NCI-H1048 (cell line): ENCODE data around the gene AHCYL2.
A peak's percentile ranks its signal among the peaks of the same experiment; 100 is the strongest.
"Not testable (repeated sequence)": the region's sequence is repeated elsewhere in the genome, so short reads cannot be mapped to it uniquely, and the experiment has no call there.

Experiments
- DNase-seq: peaks from one replicate; lab custom pipeline; 2025; lab: John Stamatoyannopoulos, UW

AHCYL2 gene

DNA sequence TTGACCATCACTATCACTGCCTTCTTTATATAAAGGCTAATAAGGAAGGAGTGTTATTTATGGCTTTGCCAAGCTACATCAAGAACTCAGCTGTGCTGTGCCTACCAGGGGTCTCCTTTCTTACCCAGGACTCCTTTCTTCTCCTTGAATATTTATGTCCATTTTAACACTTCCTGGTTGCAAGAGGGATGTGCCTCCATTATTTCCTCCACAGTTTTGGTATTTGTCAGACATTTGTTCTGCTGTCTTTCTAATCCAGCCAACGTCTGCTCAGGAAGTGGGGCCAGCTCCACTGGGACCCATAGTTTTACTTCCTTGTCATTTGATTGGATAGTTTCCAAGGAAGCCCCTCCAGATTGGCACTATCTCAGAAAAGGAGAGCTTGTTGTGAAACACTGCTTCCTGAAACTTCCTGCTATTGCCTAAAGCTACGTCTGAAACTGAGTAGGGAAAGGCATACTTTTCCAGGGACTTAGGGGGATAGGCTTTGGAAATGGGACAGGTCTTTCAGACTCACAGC lies 202.8 kb downstream of the AHCYL2 start:
- no peak for DNase-seq

DNA sequence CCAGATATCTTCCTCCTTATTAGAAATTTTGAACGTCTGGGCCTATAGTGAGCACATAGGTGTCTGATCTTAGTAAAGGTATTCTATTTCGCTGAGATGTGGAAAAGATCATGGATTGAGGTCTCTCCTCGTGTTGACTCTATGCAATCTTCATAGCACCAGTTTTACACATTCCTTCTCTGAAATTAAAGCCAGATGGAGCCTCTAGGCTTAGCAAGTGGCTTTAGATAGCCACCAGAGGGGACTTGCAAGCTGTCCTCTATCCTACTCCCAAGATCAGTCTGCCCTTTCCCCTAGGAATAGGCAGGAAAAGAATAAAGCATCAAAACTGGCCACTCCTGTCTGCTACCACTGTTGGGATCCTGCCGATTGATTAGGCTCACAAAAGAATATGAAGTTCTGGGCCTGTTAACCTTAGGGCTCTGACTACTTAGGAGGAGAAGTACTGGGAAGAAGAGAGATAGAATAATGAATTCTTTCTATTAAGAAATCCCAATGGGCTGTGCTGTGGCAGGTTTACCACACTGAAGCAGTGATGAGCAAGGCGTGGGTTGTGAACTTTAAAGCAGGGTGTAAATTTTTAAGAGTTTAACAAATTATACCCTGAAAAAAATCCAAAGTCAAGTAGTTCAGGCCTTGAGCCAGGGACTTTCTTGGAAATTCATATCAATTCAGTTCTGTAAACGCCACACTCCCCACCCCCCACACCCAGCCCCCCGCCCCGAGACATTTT lies 207.2 kb downstream of the AHCYL2 start:
- DNase-seq: no peak

DNA sequence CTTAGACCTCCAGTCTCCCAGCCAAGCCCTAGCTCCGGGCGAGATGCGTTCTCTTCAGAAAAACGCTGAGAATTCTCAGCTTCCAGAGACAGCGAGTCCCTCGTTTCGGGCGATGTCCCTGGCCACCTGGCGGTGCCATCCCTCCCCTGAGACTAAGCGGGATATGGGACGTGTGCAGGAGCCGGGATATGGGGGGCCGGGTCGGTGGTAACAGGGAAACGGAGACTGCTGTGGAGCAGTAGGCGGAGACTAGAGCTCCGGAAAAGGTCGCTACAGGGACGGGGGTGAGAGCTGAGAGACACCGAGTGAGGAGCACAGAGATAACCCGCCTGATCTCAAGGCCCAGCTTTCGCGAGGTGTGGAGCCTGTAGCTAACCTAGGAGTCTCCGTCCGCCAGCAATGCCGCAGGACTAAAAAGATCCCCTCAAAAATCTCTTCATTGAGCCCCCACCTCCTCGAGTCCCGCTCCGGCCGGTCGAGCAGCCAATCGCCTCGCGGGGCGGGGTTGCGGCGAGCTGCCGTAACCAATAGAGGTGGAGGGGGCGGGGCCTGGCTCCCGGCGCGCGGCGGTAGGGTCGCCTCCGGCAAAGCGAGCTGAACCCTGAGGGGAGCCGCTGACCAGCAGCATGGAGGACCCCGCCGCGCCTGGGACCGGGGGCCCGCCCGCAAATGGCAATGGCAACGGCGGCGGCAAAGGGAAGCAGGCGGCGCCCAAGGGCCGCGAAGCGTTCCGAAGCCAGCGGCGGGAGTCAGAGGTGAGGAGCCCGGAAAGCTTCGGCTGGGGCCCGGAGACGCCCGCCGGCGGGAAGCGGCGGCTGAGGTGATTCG lies 209.2 kb downstream of the AHCYL2 start, which contains the start of gene STRIP2:
TSS of gene STRIP2 (plus strand) at position 586 of the 828 bp plus-strand sequence. CDS start at position 627, 41 bp downstream.
- peak; percentile 56 for DNase-seq

DNA sequence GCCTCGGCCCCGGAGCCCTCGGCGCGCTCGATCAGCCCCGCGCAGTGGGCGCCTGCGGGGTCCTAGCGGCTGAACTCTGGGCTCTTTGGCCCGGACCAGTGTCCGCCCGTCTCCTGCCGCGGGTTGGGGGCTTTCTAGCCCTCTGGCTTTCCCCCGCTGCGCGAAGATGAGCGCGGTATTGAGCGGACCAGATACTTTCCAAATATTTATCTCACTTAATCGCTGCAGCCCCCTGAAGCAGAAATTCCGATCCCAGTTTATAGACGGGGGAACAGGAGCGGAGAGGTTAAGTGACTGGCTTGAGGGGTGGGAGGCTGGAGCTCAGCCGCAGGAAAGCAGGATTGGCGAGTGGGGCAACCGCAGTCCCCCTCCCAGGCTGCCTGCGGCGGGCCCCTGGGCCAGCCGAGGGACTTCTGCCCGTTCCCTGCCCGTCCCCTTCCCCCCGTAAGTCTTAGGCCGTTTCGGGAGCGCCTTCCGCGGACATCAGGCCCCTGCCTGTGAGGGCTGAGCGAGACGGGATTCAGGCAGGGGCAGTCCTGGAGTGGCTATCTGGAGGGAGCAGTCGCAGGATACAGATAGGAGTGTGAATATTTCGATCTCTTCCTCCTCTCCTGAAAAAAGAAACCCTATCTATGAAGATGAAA lies 210.0 kb downstream of the AHCYL2 start:
- DNase-seq: no peak

DNA sequence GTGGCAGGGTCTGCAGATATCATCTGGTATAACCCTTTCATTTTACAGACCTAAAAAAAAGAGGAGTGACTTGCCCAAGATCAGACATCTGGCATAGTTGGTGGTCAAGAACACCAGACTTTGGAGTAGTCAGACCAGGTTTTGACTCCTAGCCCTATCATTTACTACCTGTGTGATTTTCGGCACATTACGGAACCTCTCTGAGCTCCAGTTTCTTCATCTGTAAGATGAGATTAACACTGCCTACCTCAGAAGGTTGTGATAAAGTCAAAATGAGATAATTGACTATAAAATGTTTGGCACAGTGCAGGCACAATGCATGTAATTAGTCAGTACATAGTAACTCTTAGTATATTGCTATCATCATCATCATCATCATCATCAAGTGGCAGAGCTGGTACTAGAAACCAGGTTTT lies 210.6 kb downstream of the AHCYL2 start:
- no peak for DNase-seq

DNA sequence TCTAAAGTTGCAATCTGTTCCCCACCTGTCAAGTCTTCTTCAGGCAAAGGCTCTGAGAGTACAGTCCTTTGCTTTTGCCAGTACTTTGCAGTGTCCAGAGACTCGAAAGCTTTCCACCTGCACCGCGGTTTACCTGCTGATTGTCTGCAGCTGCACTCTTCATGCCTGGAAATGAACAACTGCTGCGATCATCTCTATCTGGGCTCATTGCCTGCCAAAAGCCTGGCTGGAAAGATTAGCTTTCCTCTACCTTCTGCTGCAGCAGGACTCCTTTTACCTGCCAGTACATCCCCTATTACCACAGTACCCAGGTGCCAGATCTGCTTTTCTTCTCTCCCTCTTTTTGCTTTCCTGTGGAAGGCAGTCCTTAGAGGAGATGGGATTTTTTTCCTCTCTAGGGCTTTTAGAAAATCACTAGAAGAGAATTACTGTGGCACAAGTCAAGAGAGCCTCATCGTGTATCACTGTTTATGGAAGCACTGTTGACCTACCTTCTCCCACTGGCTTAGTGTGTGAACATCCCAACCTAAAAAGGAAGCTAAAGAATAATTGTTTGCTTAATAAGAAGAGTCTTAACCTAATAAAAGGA lies 211.6 kb downstream of the AHCYL2 start:
- DNase-seq: no peak

DNA sequence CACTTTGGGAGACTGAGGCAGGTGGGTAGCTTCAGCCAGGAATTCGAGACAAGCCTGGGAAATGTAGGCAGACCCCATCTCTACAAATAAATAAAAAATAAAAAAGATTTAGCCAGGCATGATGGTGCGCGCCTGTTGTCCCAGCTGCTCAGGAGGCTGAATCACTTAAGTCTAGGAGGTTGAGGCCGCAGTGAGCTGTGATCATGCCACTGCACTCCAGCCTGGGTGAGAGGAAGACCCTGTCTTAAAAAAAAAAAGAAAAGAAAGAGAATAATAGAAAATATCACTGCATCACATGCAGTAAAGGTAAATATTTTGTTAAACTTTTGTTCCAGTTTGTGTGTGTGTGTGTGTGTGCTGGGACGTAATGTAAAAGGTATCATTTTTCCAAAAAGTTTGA lies 212.4 kb downstream of the AHCYL2 start:
- no peak for DNase-seq

DNA sequence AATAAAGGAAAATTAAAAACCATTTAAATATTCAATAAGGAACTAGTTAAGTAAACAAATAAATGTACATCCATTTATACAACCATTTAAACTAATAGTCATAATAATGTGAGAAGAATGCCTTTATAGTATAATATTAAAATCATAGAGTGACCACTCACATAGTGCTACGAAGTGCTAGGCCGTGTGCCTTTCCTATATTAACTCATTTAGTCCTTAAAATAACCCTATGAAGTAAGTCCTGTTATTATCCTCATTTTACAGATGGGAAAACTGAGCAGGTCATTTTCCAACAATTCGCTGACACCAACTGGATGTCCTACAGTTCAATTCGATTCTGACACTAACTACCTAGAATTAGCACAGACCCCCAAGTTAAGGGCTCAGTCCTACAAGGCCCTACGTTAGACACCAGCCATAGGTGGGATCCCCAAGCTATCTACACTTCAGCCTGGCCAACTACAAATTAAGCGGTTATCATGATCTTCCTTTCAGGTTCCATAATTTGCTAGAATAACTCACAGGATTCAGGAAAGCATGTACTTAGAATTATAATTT lies 213.5 kb downstream of the AHCYL2 start:
- no peak for DNase-seq

DNA sequence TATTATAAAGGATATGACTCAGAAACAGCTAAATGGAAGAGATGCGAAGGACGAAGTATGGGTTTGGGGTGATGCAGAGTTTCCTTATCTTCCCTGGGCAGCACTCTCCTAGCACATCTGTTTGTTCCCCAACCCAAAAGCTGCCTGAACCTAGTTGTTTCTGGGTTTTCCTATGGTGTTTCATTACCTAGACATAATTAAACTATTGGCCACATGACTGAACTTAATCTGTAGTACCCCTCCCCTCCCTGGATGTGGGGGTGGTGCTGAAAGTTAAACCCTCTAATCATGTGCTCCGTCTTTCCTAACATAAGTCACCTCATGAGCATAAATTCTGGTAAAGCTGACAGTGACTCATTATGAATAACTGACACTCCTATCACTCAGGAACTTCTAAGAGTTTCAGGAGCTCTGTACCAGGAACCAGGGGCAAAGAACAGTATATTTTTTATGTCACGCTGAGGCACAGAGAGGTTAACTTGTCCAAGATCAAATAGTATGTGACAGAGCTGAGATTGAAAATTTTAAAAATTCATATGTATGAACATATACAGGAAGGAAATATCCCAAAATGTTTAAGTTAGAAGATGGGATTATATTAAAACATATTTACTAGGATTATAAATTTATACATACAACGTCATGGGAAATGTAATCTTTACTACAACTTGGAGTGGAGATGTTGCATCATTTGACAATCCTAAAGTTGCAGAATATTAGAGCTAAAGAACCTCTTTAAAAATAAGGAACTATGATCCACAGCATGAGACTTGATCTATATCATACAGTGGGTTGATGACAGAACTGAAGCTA lies 214.2 kb downstream of the AHCYL2 start:
- no peak for DNase-seq

DNA sequence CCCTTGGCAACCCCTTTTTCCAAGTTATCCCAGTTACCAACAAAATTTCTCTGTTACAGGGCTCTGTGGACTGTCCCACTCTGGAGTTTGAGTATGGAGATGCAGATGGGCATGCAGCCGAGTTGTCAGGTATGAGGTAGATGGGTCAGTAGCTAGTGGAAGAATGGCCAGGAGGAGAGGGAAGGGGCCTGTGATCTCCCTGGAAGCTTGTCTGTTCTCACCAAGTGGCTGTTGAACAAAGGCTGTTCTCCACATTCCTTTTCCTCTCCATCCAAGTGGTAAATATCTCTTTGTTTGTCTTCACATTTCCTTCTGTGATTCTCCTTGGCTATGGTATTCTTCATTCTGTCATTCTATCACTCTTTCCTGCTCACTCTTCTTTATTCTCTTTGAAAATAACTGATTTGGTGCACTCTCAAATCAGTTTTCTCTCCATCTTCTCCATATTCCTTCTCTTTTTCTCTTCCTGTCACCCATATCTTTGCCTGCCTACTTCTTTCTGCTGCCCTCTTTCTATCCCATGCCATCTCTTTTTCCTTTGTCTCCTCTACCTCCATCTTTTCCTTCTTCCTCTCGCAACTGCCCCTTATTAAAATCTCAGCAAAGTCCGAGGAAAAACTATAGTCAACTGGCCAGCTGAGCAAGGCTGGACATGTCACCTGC lies 215.3 kb downstream of the AHCYL2 start:
- no peak for DNase-seq

DNA sequence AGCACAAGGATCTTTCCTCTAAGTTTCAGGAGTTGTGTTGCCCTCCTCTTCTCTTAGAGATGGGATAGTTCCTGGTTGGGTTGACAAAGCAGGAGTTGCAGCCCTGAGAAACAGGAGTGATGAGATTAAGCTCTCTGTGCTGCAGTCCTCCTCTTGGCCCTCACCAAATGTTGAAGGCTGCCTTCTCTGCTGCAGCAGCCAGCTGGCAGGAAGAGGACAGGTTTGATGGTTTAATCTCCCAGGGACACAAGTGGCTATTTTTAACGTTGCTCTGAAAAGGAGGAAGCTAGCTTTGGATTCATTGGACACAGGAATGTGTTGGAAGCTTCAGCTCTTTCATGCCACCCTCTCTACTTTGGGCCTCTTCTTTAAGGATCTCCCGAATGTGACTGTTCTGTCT lies 218.8 kb downstream of the AHCYL2 start:
- DNase-seq: no peak

DNA sequence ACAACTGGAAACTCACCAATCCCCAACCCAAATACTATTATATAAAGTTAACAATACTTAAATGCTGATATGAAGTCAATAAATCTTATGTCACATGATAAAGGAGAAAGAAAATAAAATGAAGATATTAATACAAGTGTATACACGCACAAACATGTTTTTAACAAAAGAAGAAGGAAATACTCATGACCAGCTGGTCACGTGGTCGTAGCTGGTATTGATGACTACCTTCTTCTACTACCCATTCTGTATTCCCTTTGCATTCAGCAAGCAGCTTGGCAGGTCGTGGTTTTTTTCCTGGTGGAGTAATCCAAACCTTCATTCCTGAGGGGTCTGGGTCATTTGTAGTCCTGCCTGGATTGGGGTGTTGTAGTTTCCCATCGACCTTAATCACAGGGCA lies 219.9 kb downstream of the AHCYL2 start:
- DNase-seq: not testable (repeated sequence)

DNA sequence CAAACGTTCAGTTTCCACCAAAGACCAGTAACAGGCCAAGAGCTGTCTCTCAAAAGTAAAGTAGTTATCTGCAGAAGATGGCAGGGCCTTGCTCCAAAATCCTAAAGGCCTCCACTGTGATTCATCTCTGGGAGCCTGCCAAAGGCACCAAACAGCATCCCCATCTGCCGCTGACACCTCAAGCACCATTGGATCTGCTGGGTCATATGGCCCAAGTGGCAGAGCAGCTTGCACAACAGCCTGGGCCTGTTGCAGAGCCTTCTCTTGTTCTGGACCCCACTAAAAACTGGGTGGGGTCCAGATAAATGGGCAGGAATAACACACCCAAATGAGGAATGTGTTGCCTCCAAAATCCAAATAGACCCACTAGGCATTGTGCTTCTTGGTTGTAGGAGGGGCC lies 222.1 kb downstream of the AHCYL2 start:
- DNase-seq: not testable (repeated sequence)

DNA sequence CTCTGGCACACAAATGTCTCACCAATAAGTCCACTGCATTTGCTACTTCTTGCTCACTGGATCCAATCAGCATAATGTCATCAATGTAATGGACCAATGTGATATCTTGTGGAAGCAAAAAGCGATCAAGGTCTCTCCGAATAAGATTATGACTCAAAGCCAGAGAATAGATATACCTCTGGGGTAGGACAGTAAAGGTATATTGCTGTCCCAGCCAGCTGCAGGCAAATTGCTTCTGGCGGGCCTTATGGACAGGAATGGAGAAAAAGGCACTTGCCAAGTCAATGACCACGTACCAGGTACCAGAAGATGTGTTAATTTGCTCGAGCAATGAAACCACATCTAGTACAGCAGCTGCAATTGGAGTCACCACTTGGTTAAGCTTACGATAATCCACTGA lies 222.6 kb downstream of the AHCYL2 start:
- DNase-seq: not testable (repeated sequence)

DNA sequence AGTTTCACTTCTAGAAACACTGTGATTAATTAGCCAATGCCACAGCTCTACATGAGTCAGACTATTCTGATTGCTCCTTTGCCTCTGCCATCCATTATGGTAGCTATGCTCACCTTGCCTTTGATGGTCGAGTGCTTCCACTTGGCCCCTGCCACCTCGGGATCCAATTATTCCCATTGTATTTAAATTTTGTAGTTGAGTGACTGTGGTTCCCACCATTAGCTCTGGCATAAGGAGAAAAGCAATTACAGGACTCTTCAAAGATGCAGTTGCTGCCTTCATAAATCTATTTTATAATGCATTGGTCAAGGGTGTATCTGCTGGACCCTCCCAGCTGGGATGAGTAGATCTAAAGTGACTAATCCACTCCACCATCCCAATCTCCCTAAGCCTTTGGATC lies 223.8 kb downstream of the AHCYL2 start:
- not testable (repeated sequence) for DNase-seq

DNA sequence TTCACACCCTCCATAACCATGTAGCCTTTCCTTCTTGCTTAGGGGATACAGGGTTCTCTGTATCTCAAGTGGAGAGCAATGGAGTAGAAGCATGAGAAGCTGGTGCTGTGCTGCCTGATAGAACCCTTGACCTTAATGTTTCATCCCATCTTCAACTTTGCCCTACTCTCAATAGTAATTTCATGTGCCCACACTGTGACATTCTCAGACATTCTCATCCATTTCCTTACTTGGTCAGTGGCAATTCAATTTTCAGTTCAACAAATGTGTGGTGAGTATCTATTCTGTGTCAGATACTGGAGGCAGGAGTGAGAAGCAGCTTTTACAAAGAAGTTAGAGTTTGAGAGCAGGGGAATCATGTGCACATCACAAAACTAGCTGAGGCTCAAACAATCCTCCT lies 225.5 kb downstream of the AHCYL2 start:
- no peak for DNase-seq

DNA sequence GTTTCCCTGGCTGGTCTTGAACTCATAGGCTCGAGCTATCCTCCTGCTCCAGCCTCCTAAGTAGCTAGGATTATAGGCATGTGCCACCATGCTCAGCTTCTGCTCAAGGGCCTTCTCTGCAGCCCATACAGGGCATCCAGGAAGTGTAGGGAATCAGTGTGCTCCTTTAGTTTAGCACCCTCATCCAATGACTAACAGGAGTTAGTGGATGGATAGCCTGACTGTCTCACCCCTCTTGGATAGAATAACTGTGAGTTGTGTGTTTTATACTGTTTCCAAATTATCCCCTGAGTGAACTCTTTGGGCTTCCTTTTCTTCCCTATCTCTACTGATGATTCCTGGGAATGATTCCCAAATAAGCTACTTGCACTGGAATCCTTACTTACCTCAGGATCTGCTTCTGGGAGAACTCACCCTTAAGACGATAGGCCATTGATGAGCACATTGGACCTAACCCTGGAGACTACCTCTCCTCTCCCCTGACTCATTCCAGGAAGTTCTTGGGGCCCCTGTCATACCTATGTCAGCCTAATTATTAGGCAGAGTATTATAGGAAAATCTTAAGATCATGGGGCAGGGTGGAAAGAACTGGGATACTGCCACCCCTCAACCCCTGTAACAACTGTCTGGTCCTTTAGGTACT lies 227.9 kb downstream of the AHCYL2 start:
- DNase-seq: no peak

DNA sequence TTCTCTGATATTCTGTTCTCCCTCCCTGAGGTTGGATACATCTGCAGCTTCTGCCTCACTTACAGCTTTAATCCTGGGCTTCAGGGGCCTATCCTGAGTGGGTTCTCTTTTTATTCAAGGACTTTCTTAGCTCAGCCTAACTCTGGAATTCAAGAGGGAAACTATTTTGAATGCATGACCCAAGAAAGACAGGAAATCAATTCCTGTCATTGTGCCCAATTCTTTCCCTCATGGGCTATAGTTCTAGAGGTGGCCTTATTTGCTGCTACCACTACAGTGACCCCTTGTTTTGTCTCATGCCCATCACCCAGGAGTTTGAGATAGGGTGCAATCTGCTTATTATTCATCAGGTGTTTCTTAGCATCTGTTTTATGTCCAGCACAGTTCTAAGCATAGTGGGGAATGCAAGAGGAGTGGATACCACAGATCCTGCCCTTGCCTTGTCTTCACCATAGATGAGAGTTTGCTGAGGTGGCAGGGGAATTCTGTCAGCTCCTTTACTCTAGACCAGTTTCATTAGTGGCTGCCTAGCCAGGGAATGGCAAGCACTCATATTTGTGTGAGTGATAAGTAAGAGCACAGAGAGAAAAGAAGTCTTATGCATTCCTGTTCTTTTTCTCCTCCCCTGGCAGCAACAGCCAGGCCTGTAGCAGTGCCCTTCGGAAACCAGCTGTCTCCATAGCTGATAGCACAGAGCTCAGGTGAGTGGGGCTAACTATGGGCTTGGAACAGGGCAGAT lies 228.8 kb downstream of the AHCYL2 start:
- DNase-seq: no peak

DNA sequence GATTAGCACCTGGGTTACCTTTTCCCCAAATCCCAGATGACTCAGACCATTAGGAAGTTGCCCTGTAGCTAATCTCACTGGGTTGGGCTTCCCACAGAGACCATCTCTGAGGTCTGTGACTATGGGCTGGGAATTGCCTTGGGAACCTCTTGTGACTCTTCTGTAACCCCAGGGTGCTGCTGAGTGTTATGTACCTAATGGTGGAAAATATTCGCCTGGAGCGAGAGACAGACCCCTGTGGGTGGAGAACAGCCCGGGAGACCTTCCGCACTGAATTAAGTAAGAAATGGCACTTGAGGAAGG lies 229.4 kb downstream of the AHCYL2 start:
- DNase-seq: no peak
